ENCODE data around the gene TAF7L. TPM values are rescaled to one million over a fixed set of nuclear protein-coding genes. Genes with fewer than 3 reads are reported as not detected.

The TAF7L gene
- total and polyA plus RNA-seq, 4 donors = 0.03 to 0.40 (median 0.33) TPM; not detected in 1

- Histone ChIP-seq H3K27ac (ENCODE audit: low read depth in 1 of 2, low read length in 2 of 2) (no peak overlapping the region), H3K36me3 (ENCODE audit: control insufficient read depth in 4 of 4, insufficient read depth in 3 of 4, low read depth in 1 of 4, low read length in 3 of 4) (no peaks in the 10 kb centered on the region), H3K9ac (ENCODE audit: low read depth in 1 of 2, low read length in 2 of 2) (no peak overlapping the region), H3K27me3 (ENCODE audit: control insufficient read depth in 4 of 4, insufficient read depth in 4 of 4, low read length in 3 of 4) (peaks cover 0 to 4% (median 0%) of the 10 kb centered on the region in 4 donors), H3K4me3 (ENCODE audit: low read depth in 1 of 3, low read length in 3 of 3) (no peak overlapping the region), H3K4me1 (ENCODE audit: control insufficient read depth in 4 of 4, insufficient read depth in 4 of 4, low read length in 3 of 4) (no peaks in the 10 kb centered on the region), H3K9me3 (ENCODE audit: control insufficient read depth in 4 of 4, low read length in 3 of 4) (no peaks in the 10 kb centered on the region)
- no peak for TF ChIP-seq MAX (IDR thresholded peaks at IDR 0.05)
- no peak for TF ChIP-seq CTCF (IDR thresholded peaks at IDR 0.05; ENCODE audit: low read depth, low read length, missing input control)
- no peak for TF ChIP-seq NR2F2 (IDR thresholded peaks at IDR 0.05)
- no peak for TF ChIP-seq HNF4A (conservative IDR thresholded peaks at IDR 0.05)
- no peak for TF ChIP-seq SP1 (IDR thresholded peaks at IDR 0.05)
- TF ChIP-seq RAD21 (IDR thresholded peaks at IDR 0.05) = no peak
- no peak for TF ChIP-seq YY1 (IDR thresholded peaks at IDR 0.05)
- no peak for TF ChIP-seq TAF1 (conservative IDR thresholded peaks at IDR 0.05)
- no peak for TF ChIP-seq REST (IDR thresholded peaks at IDR 0.05)
- TF ChIP-seq JUND (IDR thresholded peaks at IDR 0.05) = no peak
- no peak for TF ChIP-seq GABPA (IDR thresholded peaks at IDR 0.05 in 1 of 2, conservative IDR thresholded peaks at IDR 0.05 in 1 of 2)
- TF ChIP-seq ZBTB33 (IDR thresholded peaks at IDR 0.05) = no peak
- no peak for TF ChIP-seq HNF4G (IDR thresholded peaks at IDR 0.05)
- no peak for TF ChIP-seq FOXA1 (IDR thresholded peaks at IDR 0.05)
- no peak for TF ChIP-seq FOXA2 (IDR thresholded peaks at IDR 0.05)
- 89% methylated on average over 4 of the region's 4 CpGs for WGBS
- DNase-seq (ENCODE audit: low spot score) = no peak
Observed at GRCh38 chrX:101257448-101258258, 33.5 kb downstream of the TAF7L start.

- no peak for DNase-seq (ENCODE audit: low spot score)
- Histone ChIP-seq H3K4me1 (ENCODE audit: control insufficient read depth in 4 of 4, insufficient read depth in 4 of 4, low read length in 3 of 4) (no peaks in the 10 kb centered on the region), H3K9me3 (ENCODE audit: control insufficient read depth in 4 of 4, low read length in 3 of 4) (no peaks in the 10 kb centered on the region), H3K27me3 (ENCODE audit: control insufficient read depth in 4 of 4, insufficient read depth in 4 of 4, low read length in 3 of 4) (no peaks in the 10 kb centered on the region), H3K36me3 (ENCODE audit: control insufficient read depth in 4 of 4, insufficient read depth in 3 of 4, low read depth in 1 of 4, low read length in 3 of 4) (no peaks in the 10 kb centered on the region), H3K9ac (ENCODE audit: low read depth in 1 of 2, low read length in 2 of 2) (no peak overlapping the region), H3K4me3 (ENCODE audit: low read depth in 1 of 3, low read length in 3 of 3) (no peak overlapping the region), H3K27ac (ENCODE audit: low read depth in 1 of 2, low read length in 2 of 2) (no peak overlapping the region)
- 80% methylated on average over 2 of the region's 2 CpGs for WGBS
- no peak for TF ChIP-seq RAD21 (IDR thresholded peaks at IDR 0.05)
- TF ChIP-seq FOXA1 (IDR thresholded peaks at IDR 0.05) = no peak
- TF ChIP-seq RXRA (IDR thresholded peaks at IDR 0.05) = no peak
- TF ChIP-seq MAX (IDR thresholded peaks at IDR 0.05) = no peak
- no peak for TF ChIP-seq HNF4G (IDR thresholded peaks at IDR 0.05)
Observed at GRCh38 chrX:101252634-101253033, 38.5 kb downstream of the TAF7L start.
